NCI-H1694 (cell line): ENCODE data around the gene DYNC1I2.
A peak's percentile ranks its signal among the peaks of the same experiment; 100 is the strongest.
"Not testable (repeated sequence)": the region's sequence is repeated elsewhere in the genome, so short reads cannot be mapped to it uniquely, and the experiment has no call there.

Experiments used
- DNase-seq: peaks from one replicate; lab custom pipeline; 2025; lab: John Stamatoyannopoulos, UW

DYNC1I2 gene

GRCh38 chr2:171718720-171719119 is 31.5 kb downstream of the DYNC1I2 start:
- DNase-seq, result no peak

GRCh38 chr2:171719660-171720059 is 32.4 kb downstream of the DYNC1I2 start:
- DNase-seq, result no peak

DNA sequence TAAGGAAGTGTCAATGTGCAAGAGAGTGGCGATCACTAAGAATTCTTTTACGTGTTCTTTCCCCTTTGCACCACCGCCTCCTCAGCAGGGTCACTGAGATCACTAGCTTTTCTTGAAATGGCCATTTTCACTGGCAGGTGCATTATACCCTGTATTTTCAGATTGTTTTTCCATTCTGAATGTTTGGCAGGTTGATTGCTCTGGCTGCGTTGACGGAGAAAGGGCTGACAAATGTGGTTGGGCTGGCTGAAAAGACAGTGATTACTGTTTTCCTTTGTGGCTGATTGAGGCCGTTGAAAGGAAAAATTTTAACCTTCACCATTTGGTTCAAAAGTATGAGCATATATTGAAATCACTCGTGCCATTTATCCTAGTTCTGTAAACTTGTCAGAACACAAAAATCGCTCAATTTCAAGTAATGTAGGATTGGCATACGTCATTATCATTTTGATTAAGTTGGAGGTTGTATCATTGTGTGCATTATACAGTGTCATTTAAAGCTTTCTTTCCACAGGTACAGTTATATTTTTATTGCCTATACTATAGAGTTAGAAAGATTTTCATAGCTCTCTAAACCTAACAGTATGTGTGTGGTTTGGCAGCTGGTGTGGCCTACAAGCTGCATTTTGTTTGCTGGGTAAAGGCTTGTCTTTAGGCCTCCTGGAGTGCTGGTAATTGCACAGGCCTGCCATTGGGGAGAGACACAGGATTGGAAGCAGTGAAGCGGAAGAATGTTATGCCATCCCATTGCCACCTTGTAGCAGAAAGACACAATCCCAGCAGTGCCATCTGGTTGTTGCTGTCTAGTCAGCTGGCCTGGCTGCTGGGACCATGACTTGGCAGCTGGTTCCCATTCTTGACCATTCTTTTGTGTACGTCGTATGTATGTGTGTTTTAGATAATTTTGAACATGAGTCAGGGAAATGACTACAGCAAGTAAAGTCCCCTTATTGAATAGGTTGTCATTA is 36.7 kb downstream of the DYNC1I2 start:
- peak; percentile 99 for DNase-seq

DNA sequence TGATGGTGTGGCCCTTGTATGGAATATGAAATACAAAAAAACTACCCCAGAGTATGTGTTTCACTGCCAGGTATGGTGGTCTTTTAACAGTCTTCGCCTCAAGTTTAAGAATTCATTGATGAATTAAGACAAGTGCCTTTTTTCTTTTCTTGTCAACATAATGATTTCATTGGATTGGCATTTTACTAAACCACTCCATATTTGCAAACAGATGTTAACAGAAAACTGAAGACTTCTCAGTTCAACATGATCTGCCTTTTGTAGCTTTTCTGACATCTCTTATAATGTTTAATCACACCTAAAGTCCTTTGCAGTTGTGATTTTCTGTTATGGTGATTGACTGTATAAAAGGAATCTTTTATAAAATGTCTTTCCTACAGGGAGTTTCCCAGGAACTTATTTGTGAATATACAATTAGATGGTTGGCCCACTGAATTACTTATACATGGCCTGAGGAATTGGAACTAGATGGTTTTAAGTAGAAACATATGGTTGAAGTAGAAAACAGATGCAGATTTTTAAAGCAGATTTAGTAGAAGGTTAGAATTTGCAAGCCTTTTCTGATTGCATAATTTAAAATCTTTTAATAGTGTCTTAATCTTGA is 39.7 kb downstream of the DYNC1I2 start:
- no peak for DNase-seq

- no peak for DNase-seq
Observed at GRCh38 chr2:171728989-171729951, 42.0 kb downstream of the DYNC1I2 start.

DNA sequence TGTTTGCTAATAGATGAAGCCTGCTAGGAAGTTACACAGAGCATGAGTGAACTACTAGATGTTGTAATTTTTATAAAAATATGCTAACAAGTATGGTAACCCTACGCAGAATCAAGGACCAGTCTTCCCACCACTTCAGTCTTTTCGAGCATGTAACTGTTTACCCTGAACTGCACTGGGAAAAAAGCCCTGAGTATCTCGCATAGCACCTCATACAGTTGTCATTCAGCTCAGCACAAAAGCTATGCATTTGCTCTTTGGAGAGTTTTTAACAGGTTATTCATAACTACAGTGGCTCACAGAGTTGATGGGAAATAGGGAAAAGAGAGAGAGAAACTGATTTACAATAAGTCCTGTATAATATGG is 42.7 kb downstream of the DYNC1I2 start:
- no peak for DNase-seq

- DNase-seq, result no peak
Observed at GRCh38 chr2:171735991-171736710, 48.9 kb downstream of the DYNC1I2 start.

GRCh38 chr2:171741189-171741588 is 53.9 kb downstream of the DYNC1I2 start:
- DNase-seq, result no peak

DNA sequence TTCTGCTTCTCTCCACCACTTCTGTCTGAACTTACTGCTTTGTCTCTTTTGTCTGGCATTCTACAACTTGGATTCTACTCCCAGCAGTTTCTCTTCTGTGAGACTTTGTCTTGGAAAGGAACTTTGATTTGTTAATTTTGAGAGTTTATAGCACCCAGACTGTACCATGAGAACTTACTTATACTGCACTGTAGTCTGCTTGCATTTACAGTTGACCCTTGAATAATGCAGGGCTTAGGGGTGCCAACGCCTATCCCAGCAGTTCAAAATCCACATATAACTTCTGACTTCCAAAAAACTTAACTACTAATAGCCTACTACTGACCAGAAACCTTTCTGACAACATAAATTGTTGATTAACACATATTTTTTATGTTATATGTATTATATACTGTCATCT is 55.5 kb downstream of the DYNC1I2 start:
- DNase-seq, result no peak

DNA sequence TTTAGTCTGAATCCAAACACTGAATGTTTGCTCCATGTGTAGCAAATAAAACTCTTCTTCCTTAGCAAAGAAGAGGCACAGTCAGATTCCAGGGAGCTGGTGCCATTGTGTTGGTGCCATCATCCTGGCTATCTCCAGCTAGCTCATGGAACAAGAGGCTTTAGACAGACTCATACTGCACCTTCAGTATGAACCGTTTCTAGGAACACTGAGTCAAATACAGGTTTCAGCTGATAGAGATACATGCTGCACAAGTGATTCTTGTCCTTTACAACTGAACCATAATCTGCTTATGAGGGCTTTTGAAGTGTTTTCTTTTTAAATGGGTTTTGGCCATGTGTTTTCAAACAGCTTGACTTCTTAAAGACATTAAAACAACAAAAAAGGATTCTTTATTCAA is 57.9 kb downstream of the DYNC1I2 start:
- no peak for DNase-seq

DNA sequence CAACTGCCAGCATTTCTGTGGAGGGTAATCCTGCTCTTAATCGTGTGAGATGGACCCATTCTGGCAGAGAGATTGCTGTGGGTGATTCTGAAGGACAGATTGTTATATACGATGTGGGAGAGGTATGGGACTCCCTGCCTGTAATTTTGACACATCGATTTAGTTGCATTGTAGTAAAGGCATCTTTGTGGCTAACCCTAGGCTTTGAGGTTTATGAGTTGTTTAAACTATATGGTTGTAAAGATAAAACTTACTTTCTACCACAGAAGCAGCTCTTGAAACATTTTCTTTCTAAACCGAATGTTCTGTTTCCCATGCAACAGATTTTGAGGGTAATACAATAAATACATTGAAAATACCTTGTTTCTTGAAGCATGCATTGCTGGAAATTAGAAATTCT is 58.5 kb downstream of the DYNC1I2 start:
- DNase-seq, result no peak

- DNase-seq, result no peak
Observed at GRCh38 chr2:171747371-171747770, 60.1 kb downstream of the DYNC1I2 start.

- DNase-seq, result no peak
Observed at GRCh38 chr2:171754254-171754939, 67.1 kb downstream of the DYNC1I2 start.

DNA sequence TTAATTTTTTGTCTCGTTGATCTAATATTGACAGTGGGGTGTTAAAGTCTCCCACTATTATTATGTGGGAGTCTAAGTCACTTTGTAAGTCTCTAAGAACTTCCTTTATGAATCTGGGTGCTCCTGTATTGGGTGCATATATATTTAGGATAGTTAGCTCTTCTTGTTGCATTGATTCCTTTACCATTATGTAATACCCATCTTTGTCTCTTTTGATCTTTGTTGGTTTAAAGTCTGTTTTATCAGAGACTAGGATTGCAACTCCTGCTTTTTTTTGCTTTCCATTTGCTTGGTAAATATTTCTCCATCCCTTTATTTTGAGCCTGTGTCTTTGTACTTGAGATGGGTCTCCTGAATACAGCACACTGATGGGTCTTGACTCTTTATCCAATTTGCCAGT is 71.5 kb downstream of the DYNC1I2 start:
- DNase-seq, result not testable (repeated sequence)

- not testable (repeated sequence) for DNase-seq
Observed at GRCh38 chr2:171761176-171761575, 73.9 kb downstream of the DYNC1I2 start.

- DNase-seq, result no peak
Observed at GRCh38 chr2:171762879-171763573, 75.8 kb downstream of the DYNC1I2 start.

DNA sequence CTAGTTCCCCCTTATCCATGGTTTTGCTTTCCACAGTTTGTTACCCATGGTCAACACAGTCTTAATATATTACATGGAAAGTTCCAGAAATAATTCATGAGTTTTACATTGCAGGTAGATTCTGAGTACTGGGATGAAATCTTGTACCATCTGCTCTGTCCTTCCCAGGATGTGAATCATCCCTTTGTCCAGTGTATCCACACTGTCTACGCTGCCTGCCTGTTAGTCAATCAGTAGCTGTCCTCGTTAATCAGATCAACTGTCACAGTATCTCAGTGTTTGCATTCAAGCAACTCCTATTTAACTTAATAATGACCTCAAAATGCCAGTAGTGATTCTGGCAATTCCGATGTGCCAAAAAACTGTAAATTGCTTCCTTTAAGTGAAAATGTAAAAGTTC is 76.3 kb downstream of the DYNC1I2 start:
- DNase-seq, result no peak

- no peak for DNase-seq
Observed at GRCh38 chr2:171771463-171771862, 84.2 kb downstream of the DYNC1I2 start.

GRCh38 chr2:171772373-171772772 is 85.1 kb downstream of the DYNC1I2 start:
- no peak for DNase-seq

DNA sequence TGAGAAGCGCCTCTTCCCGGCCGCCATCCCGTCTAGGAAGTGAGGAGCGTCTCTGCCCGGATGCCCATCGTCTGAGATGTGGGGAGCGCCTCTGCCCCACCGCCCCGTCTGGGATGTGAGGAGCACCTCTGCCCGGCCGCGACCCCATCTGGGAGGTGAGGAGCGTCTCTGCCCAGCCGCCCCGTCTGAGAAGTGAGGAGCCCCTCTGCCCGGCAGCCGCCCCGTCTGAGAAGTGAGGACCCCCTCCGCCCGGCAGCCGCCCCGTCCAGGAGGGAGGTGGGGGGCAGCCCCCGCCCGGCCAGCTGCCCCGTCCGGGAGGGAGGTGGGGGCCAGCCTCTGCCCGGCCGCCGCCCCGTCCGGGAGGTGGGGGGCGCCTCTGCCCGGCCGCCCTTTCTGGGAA is 87.3 kb downstream of the DYNC1I2 start:
- not testable (repeated sequence) for DNase-seq
